Stimulated activated CD4-positive, alpha-beta T cell treated with anti-CD3 and anti-CD28 coated beads, Interleukin-2, amount 100 ng/mL, for 24 hours (primary cell): Measurements from ENCODE around the gene COL27A1.

Experiments used
- DNase-seq, 2 donors: peaks; one replicate each; pipeline ENCODE4 v3.0.0-alpha.2; 2020

Gene COL27A1

GRCh38 chr9:114155263-114155994, at the start of gene COL27A1:
Gene COL27A1, plus strand, starts transcription at chr9:114155537. Its CDS starts 414 bp downstream, at chr9:114155951.
- peak; percentile 86 to 90 for DNase-seq

GRCh38 chr9:114107286-114108001, 47.9 kb upstream of the COL27A1 start:
- DNase-seq, result no peak

- peak; percentile 63 to 78 for DNase-seq
Observed at GRCh38 chr9:114108016-114108833, 47.1 kb upstream of the COL27A1 start.

GRCh38 chr9:114109124-114109523, 46.2 kb upstream of the COL27A1 start:
- no peak for DNase-seq

GRCh38 chr9:114110180-114110579, 45.2 kb upstream of the COL27A1 start:
- DNase-seq, result no peak

- DNase-seq, result no peak
Observed at GRCh38 chr9:114112325-114112724, 43.0 kb upstream of the COL27A1 start.

- DNase-seq, result no peak
Observed at GRCh38 chr9:114112778-114113584, 42.4 kb upstream of the COL27A1 start.

- DNase-seq, result no peak
Observed at GRCh38 chr9:114114364-114114763, 41.0 kb upstream of the COL27A1 start.

- DNase-seq, result no peak
Observed at GRCh38 chr9:114115654-114116125, 39.6 kb upstream of the COL27A1 start.

GRCh38 chr9:114116126-114116747, 39.1 kb upstream of the COL27A1 start:
- no peak for DNase-seq

GRCh38 chr9:114117614-114117995, 37.7 kb upstream of the COL27A1 start:
- no peak for DNase-seq

- DNase-seq, result no peak
Observed at GRCh38 chr9:114117996-114118830, 37.1 kb upstream of the COL27A1 start.

GRCh38 chr9:114119242-114120191, 35.8 kb upstream of the COL27A1 start:
- DNase-seq, result no peak

- DNase-seq, result no peak
Observed at GRCh38 chr9:114120192-114121014, 34.9 kb upstream of the COL27A1 start.

- DNase-seq, result no peak
Observed at GRCh38 chr9:114121227-114122135, 33.9 kb upstream of the COL27A1 start.

GRCh38 chr9:114122136-114123027, 33.0 kb upstream of the COL27A1 start:
- DNase-seq, result no peak
